ENCODE data around the gene DUSP12.
A peak's percentile ranks its signal among the peaks of the same experiment; 100 is the strongest.
"Not testable (repeated sequence)": the region's sequence is repeated elsewhere in the genome, so short reads cannot be mapped to it uniquely, and the experiment has no call there.

DUSP12 gene

GRCh38 chr1:161766102-161766981, 16.8 kb downstream of the DUSP12 start, which contains the start of gene ATF6:
Gene ATF6, plus strand, starts transcription at chr1:161766320. Its CDS starts 41 bp downstream, at chr1:161766361.
- peak within 1 kb of the TSS; percentile 98 for H3K4me3 ChIP-seq (ENCODE audit: low read length)
- peak; percentile 89 for DNase-seq (ENCODE audit: low read depth, low spot score)

GRCh38 chr1:161768461-161768860, 18.9 kb downstream of the DUSP12 start:
- DNase-seq (ENCODE audit: low read depth, low spot score) = no peak
- H3K4me3 ChIP-seq (ENCODE audit: low read length) = no peak overlapping the region

- DNase-seq (ENCODE audit: low read depth, low spot score) = no peak
- H3K4me3 ChIP-seq (ENCODE audit: low read length) = no peak overlapping the region
These were observed 19.5 kb downstream of the DUSP12 start for GRCh38 chr1:161768986-161769672.

- DNase-seq (ENCODE audit: low read depth, low spot score) = not testable (repeated sequence)
- H3K4me3 ChIP-seq (ENCODE audit: low read length) = peak overlapping the region; percentile 40; the same call in 1 of the 2 replicates
These were observed 20.1 kb downstream of the DUSP12 start for GRCh38 chr1:161769673-161770045.

- no peak for DNase-seq (ENCODE audit: low read depth, low spot score)
- peak overlapping the region; percentile 40 for H3K4me3 ChIP-seq (ENCODE audit: low read length)
These were observed 20.7 kb downstream of the DUSP12 start for GRCh38 chr1:161770250-161770649.

GRCh38 chr1:161771161-161771560, 21.6 kb downstream of the DUSP12 start:
- peak overlapping the region; percentile 40 for H3K4me3 ChIP-seq (ENCODE audit: low read length)
- peak; percentile 83 for DNase-seq (ENCODE audit: low read depth, low spot score)

- H3K4me3 ChIP-seq (ENCODE audit: low read length) = peak overlapping the region; percentile 40; the same call in 1 of the 2 replicates
- DNase-seq (ENCODE audit: low read depth, low spot score) = no peak
These were observed 22.4 kb downstream of the DUSP12 start for GRCh38 chr1:161771973-161772372.

GRCh38 chr1:161772397-161772796, 22.8 kb downstream of the DUSP12 start:
- peak overlapping the region; percentile 28 for H3K4me3 ChIP-seq (ENCODE audit: low read length)

GRCh38 chr1:161773791-161774190, 24.2 kb downstream of the DUSP12 start:
- H3K4me3 ChIP-seq (ENCODE audit: low read length) = peak overlapping the region; percentile 28
- peak; percentile 66 for DNase-seq (ENCODE audit: low read depth, low spot score)

More at GRCh38 chr1:161772397-161772796, 22.8 kb downstream of the DUSP12 start:
- no peak for DNase-seq (ENCODE audit: low read depth, low spot score)

- no peak overlapping the region for H3K4me3 ChIP-seq (ENCODE audit: low read length)
- DNase-seq (ENCODE audit: low read depth, low spot score) = no peak
These were observed 27.7 kb downstream of the DUSP12 start for GRCh38 chr1:161777261-161777660.

- no peak for DNase-seq (ENCODE audit: low read depth, low spot score)
- H3K4me3 ChIP-seq (ENCODE audit: low read length) = no peak overlapping the region
These were observed 28.9 kb downstream of the DUSP12 start for GRCh38 chr1:161778522-161778921.

- DNase-seq (ENCODE audit: low read depth, low spot score) = no peak
- H3K4me3 ChIP-seq (ENCODE audit: low read length) = no peak overlapping the region
These were observed 29.8 kb downstream of the DUSP12 start for GRCh38 chr1:161779393-161779792.

- H3K4me3 ChIP-seq (ENCODE audit: low read length) = no peak overlapping the region
- no peak for DNase-seq (ENCODE audit: low read depth, low spot score)
These were observed 32.4 kb downstream of the DUSP12 start for GRCh38 chr1:161781995-161782394.

- no peak for DNase-seq (ENCODE audit: low read depth, low spot score)
- H3K4me3 ChIP-seq (ENCODE audit: low read length) = no peak overlapping the region
These were observed 33.3 kb downstream of the DUSP12 start for GRCh38 chr1:161782886-161783285.

GRCh38 chr1:161784968-161785367, 35.4 kb downstream of the DUSP12 start:
- no peak overlapping the region for H3K4me3 ChIP-seq (ENCODE audit: low read length)
- no peak for DNase-seq (ENCODE audit: low read depth, low spot score)

GRCh38 chr1:161787355-161787754, 37.8 kb downstream of the DUSP12 start:
- no peak for DNase-seq (ENCODE audit: low read depth, low spot score)
- no peak overlapping the region for H3K4me3 ChIP-seq (ENCODE audit: low read length)

- no peak for DNase-seq (ENCODE audit: low read depth, low spot score)
These were observed 41.2 kb downstream of the DUSP12 start for GRCh38 chr1:161790587-161791317.

GRCh38 chr1:161791904-161792655, 42.5 kb downstream of the DUSP12 start:
- no peak overlapping the region for H3K4me3 ChIP-seq (ENCODE audit: low read length)
- DNase-seq (ENCODE audit: low read depth, low spot score) = no peak

More at GRCh38 chr1:161790587-161791317, 41.2 kb downstream of the DUSP12 start:
- no peak overlapping the region for H3K4me3 ChIP-seq (ENCODE audit: low read length)

GRCh38 chr1:161792740-161793139, 43.2 kb downstream of the DUSP12 start:
- no peak overlapping the region for H3K4me3 ChIP-seq (ENCODE audit: low read length)

More at GRCh38 chr1:161792740-161793139, 43.2 kb downstream of the DUSP12 start:
- peak; percentile 65 for DNase-seq (ENCODE audit: low read depth, low spot score)

All from Jurkat, Clone E6-1 (cell line).